K562 (cell line): ENCODE results near the gene HDAC7. TPM values are rescaled to one million over a fixed set of nuclear protein-coding genes. Genes with fewer than 3 reads are reported as not detected.

Experiments used
- ARHGAP35 ChIP-seq: fragments of 450-650 bp; IDR thresholded peaks from 2 replicates; pipeline ENCODE4 v1.6.1; 2018; ENCODE audit not compliant: partially characterized antibody
- BCOR ChIP-seq: fragments of 450-650 bp; IDR thresholded peaks from 2 replicates; pipeline ENCODE4 v1.6.1; 2016
- ETV5 ChIP-seq: sonication (generic); formaldehyde crosslinking; IDR thresholded peaks from 2 replicates; pipeline ENCODE4 v1.4.0; 2020; ENCODE audit warnings: low read depth, mild to moderate bottlenecking, missing genetic modification reagents
- GATAD2B ChIP-seq: fragments of 450-650 bp; IDR thresholded peaks from 2 replicates; pipeline ENCODE4 v1.6.1; 2017; ENCODE audit warnings: mild to moderate bottlenecking, borderline replicate concordance
- HNRNPLL ChIP-seq: fragments of 200-400 bp; formaldehyde crosslinking; IDR thresholded peaks from 2 replicates; pipeline ENCODE4 v1.6.1; 2017; ENCODE audit warnings: low read length, low read depth, mild to moderate bottlenecking; ENCODE audit not compliant: poor library complexity, severe bottlenecking
- MBD1 ChIP-seq: fragments of 250-450 bp; sonication (Bioruptor Pico); IDR thresholded peaks from 2 replicates; pipeline ENCODE4 v1.8.0; 2022; ENCODE audit warnings: inconsistent platforms
- PTBP1 ChIP-seq: fragments of 200-400 bp; formaldehyde crosslinking; IDR thresholded peaks from 2 replicates; pipeline ENCODE4 v1.6.1; 2017; ENCODE audit warnings: low read depth, low read length
- RAD51 ChIP-seq: fragments of 450-650 bp; IDR thresholded peaks from 2 replicates; pipeline ENCODE4 v1.7.1; 2016; ENCODE audit warnings: low read depth, mild to moderate bottlenecking, borderline replicate concordance
- RB1 ChIP-seq: fragments of 450-650 bp; IDR thresholded peaks from 2 replicates; pipeline ENCODE4 v1.6.1; 2017; ENCODE audit warnings: low read depth, mild to moderate bottlenecking
- SUPT5H ChIP-seq: fragments of 450-650 bp; IDR thresholded peaks from 2 replicates; pipeline ENCODE4 v1.6.1; 2016
- TCF7L2 ChIP-seq: fragments of 150-350 bp; IDR thresholded peaks from 2 replicates; pipeline ENCODE4 v1.6.1; 2016; ENCODE audit warnings: low read depth, mild to moderate bottlenecking, low read length, moderate library complexity
- TCFL5 ChIP-seq: fragments of 250-450 bp; sonication (Bioruptor Pico); conservative IDR thresholded peaks from 2 replicates; pipeline ENCODE4 v1.6.1; 2021; ENCODE audit warnings: mild to moderate bottlenecking, moderate library complexity, matching md5 sums
- ZBTB43 ChIP-seq: sonication (generic); formaldehyde crosslinking; IDR thresholded peaks from 2 replicates; pipeline ENCODE4 v1.8.0; 2023; ENCODE audit warnings: mild to moderate bottlenecking, missing genetic modification reagents
- ZMIZ1 ChIP-seq, 2 experiments: fragments of 150-350 bp in 1 of 2; IDR thresholded peaks; 2 replicates each; pipeline ENCODE4 v1.6.1; 2012 to 2016; ENCODE audit warnings: low read depth in 2 of 2, low read length in 2 of 2, mild to moderate bottlenecking in 1 of 2, moderate library complexity in 1 of 2
- ZNF766 ChIP-seq: fragments of 200-800 bp; sonication (Bioruptor generic); conservative IDR thresholded peaks from 2 replicates; pipeline ENCODE4 v1.6.1; 2016; ENCODE audit warnings: missing genetic modification characterization, missing compliant biosample characterization
- polyA plus RNA-seq, 8 experiments: library from polyadenylated mRNA; depleted of rRNA in 4 of 8; stranded (reverse) in 5 of 8; unstranded in 3 of 8; fragments of >200 nt; fragmentation: Nextera tagmentation in 2 of 8; fragmentation: Illumina TruSeq in 1 of 8; extraction: Ambion mirVana in 2 of 8; extraction: Trizol in 1 of 8; gene quantifications; 2 replicates each; pipeline versions ENCODE4 v1.2.1 to v1.2.3, GENCODE V29; 2011 to 2014; ENCODE audit warnings: inconsistent platforms in 1 of 8, missing spikeins in 1 of 8
- total RNA-seq, 7 experiments: library from RNA; depleted of rRNA in 6 of 7; stranded (reverse); fragments of >200 nt in 6 of 7; fragmentation: Illumina TruSeq in 2 of 7; extraction: Trizol in 2 of 7; gene quantifications; 2 replicates each; pipeline versions ENCODE4 v1.2.1 to v1.2.3, GENCODE V29; 2011 to 2021; ENCODE audit warnings: low replicate concordance in 1 of 7

HDAC7 gene
- total and polyA plus RNA-seq, 9 of the 15 experiments (the other 6 are each of a cell fraction or from before 2014, with no cell fraction given): 2.5 to 129 (median 31.1) TPM

- TF ChIP-seq ZMIZ1 (IDR thresholded peaks at IDR 0.05; ENCODE audit: low read depth in 2 of 2, low read length in 2 of 2) (no peak), TCF7L2 (no peak), ARHGAP35 (no peak), TCFL5 (no peak), ETV5 (CRISPR knock-in tag) (no peak), MBD1 (CRISPR knock-in tag) (no peak), GATAD2B (no peak; the same call in 1 of the 2 replicates), HNRNPLL (no peak), ZBTB43 (no peak), RAD51 (peak; percentile 75), BCOR (peak; percentile 61; the same call in 1 of the 2 replicates), PTBP1 (no peak), RB1 (peak; percentile 35; the same call in 1 of the 2 replicates), SUPT5H (no peak), ZNF766 (no peak)
Measured at GRCh38 chr12:47758834-47759690, 60.6 kb downstream of the HDAC7 start, which contains the start of gene RAPGEF3 (continued).
